ENCODE results near the gene SORL1. TPM values are rescaled to one million over a fixed set of nuclear protein-coding genes. Genes with fewer than 3 reads are reported as not detected.
"Not testable (repeated sequence)": the region's sequence is repeated elsewhere in the genome, so short reads cannot be mapped to it uniquely, and the experiment has no call there.

The SORL1 gene
- total RNA-seq, 2 experiments from 2014 or later, result 115 to 116 TPM

DNA sequence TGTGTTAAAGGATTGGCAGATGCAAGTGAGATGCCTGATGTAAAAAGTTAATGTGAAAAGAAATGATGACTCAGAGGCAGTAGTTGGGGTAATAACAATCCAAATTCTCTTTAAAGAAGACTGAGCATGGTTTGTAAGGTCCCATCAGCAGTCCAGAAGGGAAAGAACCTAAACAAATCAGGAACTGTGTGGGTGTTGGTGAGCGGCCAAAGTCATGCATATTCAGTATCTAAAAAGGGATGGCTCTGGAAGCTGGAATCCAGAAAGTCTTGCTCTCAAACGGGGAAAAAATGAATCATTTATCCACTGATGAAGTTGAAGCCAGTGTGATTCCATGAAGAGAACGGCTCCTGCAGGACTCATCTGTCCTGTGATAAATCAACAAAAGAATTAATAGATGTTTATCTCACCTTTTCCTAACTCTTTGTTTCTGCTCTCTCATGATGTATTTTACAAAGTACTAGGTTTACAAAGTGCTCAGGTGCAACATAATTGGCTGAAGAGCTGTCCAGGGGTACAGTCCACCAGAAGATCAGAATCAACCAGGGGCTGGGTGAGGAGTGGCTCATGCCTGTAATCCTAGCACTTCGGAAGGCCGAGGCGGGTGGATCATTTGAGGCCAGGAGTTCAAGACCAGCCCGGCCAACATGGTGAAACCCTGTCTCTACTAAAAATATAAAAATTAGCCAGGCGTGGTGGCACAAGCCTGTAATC lies 21.1 kb downstream of the SORL1 start:
- no peak overlapping the region for H3K4me3 Mint-ChIP-seq
- peaks cover 82% of the 10 kb centered on the region for H3K4me1 Mint-ChIP-seq
- ChIA-PET CTCF (interaction anchor here (1.2 kb wide), 1 partner anchor 22 kb away, joined by 4 read pairs; no protein-coding TSS in a partner anchor), POLR2A (no interaction called here)
- no peak for DNase-seq
- no peaks in the 10 kb centered on the region for H3K27me3 Mint-ChIP-seq
- H3K36me3 Mint-ChIP-seq (ENCODE audit: low read depth), result peaks cover 78% of the 10 kb centered on the region
- H3K27ac Mint-ChIP-seq, result peak overlapping the region; percentile 32
- no peaks in the 10 kb centered on the region for H3K9me3 Mint-ChIP-seq

DNA sequence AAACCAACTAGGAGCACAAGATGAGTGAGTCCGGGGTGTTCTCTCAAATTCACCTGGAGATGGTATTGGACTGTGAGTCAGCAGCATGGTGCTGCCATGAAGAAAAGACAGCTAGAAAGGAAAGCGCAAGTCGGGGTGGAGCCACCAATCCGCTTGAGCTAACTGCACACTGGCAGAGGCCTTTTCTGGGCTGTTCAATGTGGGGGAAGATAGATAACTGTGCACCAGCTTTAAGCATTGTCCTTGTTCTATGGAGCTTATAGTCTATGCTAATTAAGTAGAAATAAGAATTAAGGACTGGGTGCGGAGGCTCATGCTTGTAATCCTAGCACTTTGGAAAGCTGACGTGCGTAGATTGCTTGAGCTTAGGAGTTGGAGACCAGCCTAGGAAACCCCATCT lies 22.6 kb downstream of the SORL1 start:
- POLR2A ChIA-PET, result no interaction called here
- H3K27ac Mint-ChIP-seq, result no peak overlapping the region
- H3K4me1 Mint-ChIP-seq, result peaks cover 72% of the 10 kb centered on the region

GRCh38 chr11:121476379-121477032 lies 24.4 kb downstream of the SORL1 start:
- CTCF ChIA-PET, result no interaction called here
- no peaks in the 10 kb centered on the region for H3K9me3 Mint-ChIP-seq
- no peak overlapping the region for H3K27ac Mint-ChIP-seq
- POLR2A ChIA-PET, result no interaction called here
- peaks cover 68% of the 10 kb centered on the region for H3K4me1 Mint-ChIP-seq
- DNase-seq, result no peak
- no peak overlapping the region for H3K4me3 Mint-ChIP-seq
- no peaks in the 10 kb centered on the region for H3K27me3 Mint-ChIP-seq
- H3K36me3 Mint-ChIP-seq (ENCODE audit: low read depth), result peaks cover 66% of the 10 kb centered on the region

More for the DNA sequence above, 22.6 kb downstream of the SORL1 start:
- no peak overlapping the region for H3K4me3 Mint-ChIP-seq
- H3K36me3 Mint-ChIP-seq (ENCODE audit: low read depth), result peaks cover 81% of the 10 kb centered on the region
- H3K9me3 Mint-ChIP-seq, result no peaks in the 10 kb centered on the region
- no peaks in the 10 kb centered on the region for H3K27me3 Mint-ChIP-seq
- CTCF ChIA-PET, result interaction anchor here (1.2 kb wide), 1 partner anchor 23 kb away, joined by 4 read pairs; no protein-coding TSS in a partner anchor
- no peak for DNase-seq

DNA sequence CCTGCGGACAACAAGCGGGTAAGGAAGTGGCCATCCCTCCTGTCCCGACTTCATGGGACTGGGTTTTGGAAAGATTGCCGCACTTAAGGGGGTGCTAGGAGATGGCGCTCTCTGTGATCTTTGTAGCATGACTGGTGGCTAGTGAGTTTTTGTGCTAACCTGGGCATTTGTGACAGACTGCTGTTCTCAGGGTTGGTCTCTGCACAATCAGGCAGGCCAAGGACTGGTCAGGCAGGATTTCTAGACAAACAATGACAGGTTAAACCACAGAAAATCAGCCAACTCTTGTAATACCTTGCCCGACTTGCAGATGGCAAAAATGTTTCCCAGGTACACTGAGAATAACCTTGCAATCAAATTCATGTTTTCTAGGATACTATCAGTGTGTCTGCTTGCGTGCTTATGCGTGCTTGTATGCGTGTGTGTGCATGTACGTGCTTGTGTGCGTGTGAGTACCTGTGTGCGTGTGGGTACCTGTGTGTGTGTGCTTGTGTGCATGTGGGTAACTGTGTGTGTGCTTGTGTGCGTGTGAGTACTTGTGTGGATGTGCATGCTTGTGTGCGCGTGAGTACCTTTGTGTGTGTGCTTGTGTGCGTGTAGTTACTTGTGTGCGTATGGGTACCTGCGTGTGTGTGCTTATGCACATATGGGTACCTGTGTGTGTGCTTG lies 26.2 kb downstream of the SORL1 start:
- DNase-seq, result no peak
- ChIA-PET POLR2A (no interaction called here), CTCF (interaction anchor here (0.7 kb wide), 2 partner anchors 10 to 179 kb away, joined by 4 to 5 read pairs; no protein-coding TSS in a partner anchor)
- Mint-ChIP-seq H3K27ac (peak overlapping the region; percentile 40), H3K4me3 (no peak overlapping the region), H3K36me3 (ENCODE audit: low read depth) (peaks cover 48% of the 10 kb centered on the region), H3K9me3 (no peaks in the 10 kb centered on the region), H3K4me1 (peaks cover 65% of the 10 kb centered on the region), H3K27me3 (no peaks in the 10 kb centered on the region)

- H3K27ac Mint-ChIP-seq, result peak overlapping the region; percentile 40
- no peaks in the 10 kb centered on the region for H3K9me3 Mint-ChIP-seq
- no peak for DNase-seq
- H3K4me1 Mint-ChIP-seq, result peaks cover 68% of the 10 kb centered on the region
- H3K36me3 Mint-ChIP-seq (ENCODE audit: low read depth), result peaks cover 50% of the 10 kb centered on the region
- H3K27me3 Mint-ChIP-seq, result no peaks in the 10 kb centered on the region
- ChIA-PET CTCF (no interaction called here), POLR2A (no interaction called here)
- H3K4me3 Mint-ChIP-seq, result no peak overlapping the region
These were observed 27.0 kb downstream of the SORL1 start for GRCh38 chr11:121478895-121479697.

DNA sequence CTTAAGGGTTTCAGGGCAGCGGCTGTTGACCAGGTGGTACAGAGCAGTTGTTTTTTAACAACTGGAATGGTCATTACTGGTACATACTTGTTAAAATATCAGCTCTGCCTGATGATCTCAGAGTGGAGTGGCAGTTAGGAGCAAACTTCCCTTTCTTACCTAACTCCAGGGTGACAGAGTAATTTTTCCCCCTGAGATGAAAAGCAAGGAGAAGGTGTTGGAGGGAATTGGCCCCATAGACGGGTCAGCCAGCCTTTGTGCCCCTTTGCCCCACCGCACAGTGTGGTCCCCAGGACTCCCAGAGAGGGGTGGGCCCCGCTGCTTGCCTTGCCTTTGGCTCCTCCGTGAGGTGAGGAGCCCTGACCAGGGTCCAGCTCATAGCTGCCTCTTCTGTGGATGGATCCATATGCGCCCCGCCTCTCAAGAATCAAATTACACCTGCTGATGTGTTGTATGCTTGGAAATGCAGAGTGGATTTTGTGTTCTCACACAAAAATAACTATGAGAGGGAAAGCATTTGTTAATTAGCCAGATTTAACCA lies 27.7 kb downstream of the SORL1 start:
- no peaks in the 10 kb centered on the region for H3K27me3 Mint-ChIP-seq
- no peak overlapping the region for H3K27ac Mint-ChIP-seq
- peaks cover 50% of the 10 kb centered on the region for H3K36me3 Mint-ChIP-seq (ENCODE audit: low read depth)
- H3K4me3 Mint-ChIP-seq, result no peak overlapping the region
- no peaks in the 10 kb centered on the region for H3K9me3 Mint-ChIP-seq
- DNase-seq, result no peak
- ChIA-PET POLR2A (interaction anchor here (5.4 kb wide), 1 partner anchor 13 kb away, joined by 96 read pairs; no protein-coding TSS in a partner anchor), CTCF (no interaction called here)
- peaks cover 67% of the 10 kb centered on the region for H3K4me1 Mint-ChIP-seq

DNA sequence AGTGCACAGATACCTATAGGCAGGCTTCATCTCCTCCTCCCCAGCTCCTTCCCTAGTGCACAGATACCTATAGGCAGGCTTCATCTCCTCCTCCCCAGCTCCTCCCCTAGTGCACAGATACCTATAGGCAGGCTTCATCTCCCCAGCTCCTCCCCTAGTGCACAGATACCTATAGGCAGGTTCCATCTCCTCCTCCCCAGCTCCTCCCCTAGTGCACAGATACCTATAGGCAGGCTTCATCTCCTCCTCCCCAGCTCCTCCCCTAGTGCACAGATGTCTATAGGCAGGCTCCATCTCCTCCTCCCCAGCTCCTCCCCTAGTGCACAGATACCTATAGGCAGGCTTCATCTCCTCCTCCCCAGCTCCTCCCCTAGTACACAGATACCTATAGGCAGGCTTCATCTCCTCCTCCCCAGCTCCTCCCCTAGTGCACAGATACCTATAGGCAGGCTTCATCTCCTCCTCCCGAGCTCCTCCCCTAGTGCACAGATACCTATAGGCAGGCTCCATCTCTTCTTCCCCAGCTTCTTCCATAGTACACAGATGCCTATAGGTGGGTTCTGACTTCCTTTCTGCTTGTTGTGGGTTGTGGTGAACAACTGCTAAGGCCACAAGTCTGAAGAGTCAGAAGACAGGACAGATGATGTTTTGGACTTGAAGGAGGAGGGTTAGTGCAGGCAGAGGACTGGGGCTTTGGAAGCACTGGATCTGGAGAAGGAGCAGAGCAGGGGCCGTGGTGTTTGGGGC lies 29.5 kb downstream of the SORL1 start:
- H3K36me3 Mint-ChIP-seq (ENCODE audit: low read depth), result peaks cover 54% of the 10 kb centered on the region
- ChIA-PET CTCF (interaction anchor here (0.5 to 1.6 kb wide), 10 partner anchors 9 to 165 kb away, joined by 3 to 6 read pairs (median 4); partner anchors contain the start of gene SORL1-AS1), POLR2A (interaction anchor here (0.6 to 5.4 kb wide), 10 partner anchors 10 to 163 kb away, joined by 3 to 96 read pairs (median 4); partner anchors contain the start of genes SORL1 and SORL1-AS1)
- DNase-seq, result peak; percentile 79
- peak overlapping the region; percentile 99 for H3K27ac Mint-ChIP-seq
- H3K27me3 Mint-ChIP-seq, H3K9me3 Mint-ChIP-seq: not testable (repeated sequence)
- peak overlapping the region; percentile 77 for H3K4me3 Mint-ChIP-seq
- H3K4me1 Mint-ChIP-seq, result peaks cover 64% of the 10 kb centered on the region

DNA sequence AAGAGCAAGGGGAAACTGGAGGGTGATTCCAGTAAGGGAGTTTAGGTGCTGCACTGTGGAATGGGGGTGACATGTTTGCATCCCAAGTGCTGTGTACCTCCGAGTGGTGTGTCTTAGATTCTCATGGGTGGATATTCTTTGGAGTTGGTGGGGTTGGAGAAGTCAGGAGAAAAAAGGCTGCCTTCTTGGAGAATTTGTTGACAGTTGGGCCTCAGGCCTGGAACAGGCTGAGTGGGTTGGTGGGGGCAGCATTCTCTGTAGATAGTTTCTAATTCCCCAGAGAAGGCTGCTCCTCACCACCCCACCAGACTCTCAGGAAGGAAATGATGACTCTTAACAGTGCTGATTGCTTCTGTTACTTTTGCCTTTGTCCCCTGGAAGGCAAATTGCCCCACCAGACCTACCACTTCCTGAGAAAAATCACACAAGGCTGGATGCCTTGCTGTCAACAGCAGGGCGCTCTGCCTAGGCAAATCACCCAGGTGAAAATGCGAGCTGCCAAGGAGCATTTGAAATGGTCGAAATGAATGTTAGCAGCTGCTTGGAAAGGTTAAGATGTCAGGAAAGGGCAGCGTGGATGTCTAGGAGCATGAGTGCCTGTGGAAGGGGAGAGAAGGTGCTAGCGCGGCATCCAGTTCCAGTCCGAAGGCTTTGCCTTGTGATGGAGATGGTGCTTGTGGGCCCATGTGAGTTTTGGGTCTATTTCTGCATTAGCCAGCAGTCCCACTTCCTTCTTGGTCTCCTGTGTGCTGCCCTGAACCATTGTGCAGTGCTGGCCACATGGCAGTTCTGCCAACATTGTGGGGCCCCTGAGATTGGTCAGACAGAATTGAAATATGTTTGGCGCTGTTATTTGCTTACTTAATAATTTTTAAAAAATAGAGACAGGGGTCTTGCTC lies 30.4 kb downstream of the SORL1 start:
- Mint-ChIP-seq H3K4me3 (peak overlapping the region; percentile 77), H3K9me3 (no peaks in the 10 kb centered on the region), H3K27me3 (no peaks in the 10 kb centered on the region), H3K4me1 (peaks cover 56% of the 10 kb centered on the region), H3K36me3 (ENCODE audit: low read depth) (peaks cover 56% of the 10 kb centered on the region), H3K27ac (peak overlapping the region; percentile 99)
- ChIA-PET POLR2A (interaction anchor here (0.6 to 5.4 kb wide), 9 partner anchors 12 to 191 kb away, joined by 3 to 96 read pairs (median 4); partner anchors contain the start of genes SC5D, SORL1 and SORL1-AS1), CTCF (interaction anchor here (0.7 to 1.7 kb wide), 9 partner anchors 12 to 71 kb away, joined by 3 to 6 read pairs (median 5); no protein-coding TSS in a partner anchor)
- DNase-seq, result peak; percentile 77

DNA sequence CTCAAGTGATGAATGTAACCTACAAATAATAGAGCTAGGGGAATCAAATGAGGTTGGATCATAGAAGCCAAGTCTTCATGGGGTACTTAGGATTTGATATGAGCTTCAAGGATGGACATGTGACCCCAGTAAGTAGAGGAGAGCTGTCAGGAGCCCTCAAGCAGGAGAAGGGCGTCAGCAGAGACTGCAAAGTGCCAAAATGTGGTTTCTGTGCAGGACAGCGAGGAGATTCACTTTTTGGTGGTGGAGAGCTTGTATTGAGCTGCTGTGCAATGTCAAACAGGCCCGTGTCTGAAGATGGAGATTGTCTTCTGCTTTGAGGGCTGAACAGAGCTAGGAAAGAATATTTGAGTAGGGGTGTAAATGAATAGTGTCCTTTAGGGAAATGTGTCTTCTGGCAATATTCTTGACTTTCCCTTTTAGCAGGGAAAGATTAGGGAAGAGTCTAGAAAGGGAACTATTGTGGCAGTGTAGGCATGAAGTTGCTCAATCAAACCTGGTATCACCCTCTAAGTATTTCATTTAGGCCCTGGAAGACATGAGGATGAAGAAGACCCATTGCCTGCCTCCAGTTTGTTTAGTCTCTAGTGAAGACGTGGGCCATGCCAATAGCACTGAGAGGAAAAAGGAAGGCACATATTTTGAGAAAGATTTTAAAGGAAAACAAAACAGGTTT lies 31.8 kb downstream of the SORL1 start:
- H3K27ac Mint-ChIP-seq, result peak overlapping the region; percentile 99
- no peaks in the 10 kb centered on the region for H3K9me3 Mint-ChIP-seq
- DNase-seq, result no peak
- peaks cover 46% of the 10 kb centered on the region for H3K4me1 Mint-ChIP-seq
- ChIA-PET CTCF (interaction anchor here (0.8 to 1.7 kb wide), 6 partner anchors 9 to 107 kb away, joined by 3 to 5 read pairs (median 4); partner anchors contain the start of genes SORL1 and SORL1-AS1), POLR2A (interaction anchor here (1.6 to 5.4 kb wide), 5 partner anchors 10 to 192 kb away, joined by 4 to 96 read pairs (median 19); partner anchors contain the start of genes SC5D, SORL1 and SORL1-AS1)
- no peaks in the 10 kb centered on the region for H3K27me3 Mint-ChIP-seq
- H3K36me3 Mint-ChIP-seq (ENCODE audit: low read depth), result peaks cover 55% of the 10 kb centered on the region
- H3K4me3 Mint-ChIP-seq, result no peak overlapping the region

DNA sequence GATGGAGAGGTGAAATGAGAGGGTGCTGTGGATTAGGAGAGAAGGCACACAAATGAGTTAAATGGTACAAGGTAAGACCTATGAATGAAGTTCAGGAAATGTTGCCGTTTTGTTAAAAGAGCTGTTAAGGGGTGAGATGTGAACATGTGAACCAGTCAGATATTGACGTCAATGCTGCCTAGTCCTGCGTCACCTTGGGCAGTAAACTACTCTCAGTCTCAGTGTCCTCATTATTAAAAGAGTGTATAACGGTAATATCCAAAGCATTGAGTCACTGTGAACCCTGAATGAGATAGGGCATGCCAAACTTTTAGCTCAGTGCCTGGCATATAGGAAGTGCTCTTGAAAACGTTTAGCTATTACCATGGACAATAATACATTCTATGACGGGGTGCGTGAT lies 33.1 kb downstream of the SORL1 start:
- peak overlapping the region; percentile 4 for H3K27ac Mint-ChIP-seq
- no peaks in the 10 kb centered on the region for H3K9me3 Mint-ChIP-seq
- H3K4me3 Mint-ChIP-seq, result no peak overlapping the region
- ChIA-PET POLR2A (no interaction called here), CTCF (interaction anchor here (1.2 kb wide), 1 partner anchor 21 kb away, joined by 3 read pairs; no protein-coding TSS in a partner anchor)
- no peak for DNase-seq
- H3K36me3 Mint-ChIP-seq (ENCODE audit: low read depth), result peaks cover 56% of the 10 kb centered on the region
- H3K4me1 Mint-ChIP-seq, result peaks cover 46% of the 10 kb centered on the region
- no peaks in the 10 kb centered on the region for H3K27me3 Mint-ChIP-seq

Measured in activated CD4-positive, alpha-beta memory T cell treated with anti-CD3 and anti-CD28 coated beads, Interleukin-2, amount 10 ng/mL, durations not matched to agents 7 days and 5 days (primary cell).